SW480 (cell line): Measurements from ENCODE around the gene CLEC10A.
"Not testable (repeated sequence)": the region's sequence is repeated elsewhere in the genome, so short reads cannot be mapped to it uniquely, and the experiment has no call there.

ENCODE experiments used
- DNase-seq: peaks from one replicate; pipeline ENCODE4 v3.0.0-alpha.2; 2016; ENCODE audit warnings: low spot score

The CLEC10A gene, protein sequence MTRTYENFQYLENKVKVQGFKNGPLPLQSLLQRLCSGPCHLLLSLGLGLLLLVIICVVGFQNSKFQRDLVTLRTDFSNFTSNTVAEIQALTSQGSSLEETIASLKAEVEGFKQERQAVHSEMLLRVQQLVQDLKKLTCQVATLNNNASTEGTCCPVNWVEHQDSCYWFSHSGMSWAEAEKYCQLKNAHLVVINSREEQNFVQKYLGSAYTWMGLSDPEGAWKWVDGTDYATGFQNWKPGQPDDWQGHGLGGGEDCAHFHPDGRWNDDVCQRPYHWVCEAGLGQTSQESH

DNA sequence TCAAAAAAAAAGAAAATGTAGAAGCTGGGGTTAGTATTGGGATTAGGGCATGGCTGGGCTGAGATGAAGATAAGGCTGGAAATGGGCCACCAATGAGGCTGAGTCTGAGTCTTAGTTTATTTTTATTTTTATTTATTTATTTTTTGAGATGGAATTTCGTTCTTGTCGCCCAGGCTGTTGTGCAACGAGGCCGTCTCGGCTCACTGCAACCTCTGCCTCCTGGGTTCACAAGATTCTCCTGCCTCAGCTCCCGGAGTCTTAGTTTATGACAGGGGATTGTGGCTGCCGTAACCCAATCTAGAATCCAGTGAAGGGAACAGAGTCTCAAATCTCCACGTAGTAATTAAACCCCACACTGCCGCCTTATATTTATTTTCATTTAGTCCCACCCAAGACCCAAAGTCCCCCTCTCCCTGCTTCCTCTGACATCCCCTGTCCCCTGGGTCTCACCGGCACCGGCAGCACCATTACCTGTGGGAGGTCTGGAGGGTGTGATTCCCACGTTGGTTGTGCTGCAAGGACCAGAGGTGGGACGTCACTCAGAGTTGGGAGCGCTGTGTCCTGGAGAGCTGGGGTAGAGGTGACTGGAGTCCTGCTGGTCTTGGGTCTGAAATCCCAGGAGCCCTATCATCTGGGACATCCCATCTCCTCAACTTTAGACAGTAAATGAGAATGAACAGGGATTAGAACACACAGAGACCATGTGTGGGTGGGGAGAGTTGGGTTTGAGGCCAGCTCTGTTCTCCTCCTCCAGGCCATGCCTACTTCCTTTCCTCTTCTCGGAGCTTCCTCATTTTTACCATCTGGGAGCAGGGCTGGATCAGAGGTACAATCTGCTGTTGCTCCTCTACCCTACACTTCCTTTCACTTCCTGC is at the start of gene CLEC10A:
TSS of gene CLEC10A (minus strand) at position 671 of the 875 bp plus-strand sequence. CDS start 1,439 bp downstream, outside the sequence.
- DNase-seq = no peak

DNA sequence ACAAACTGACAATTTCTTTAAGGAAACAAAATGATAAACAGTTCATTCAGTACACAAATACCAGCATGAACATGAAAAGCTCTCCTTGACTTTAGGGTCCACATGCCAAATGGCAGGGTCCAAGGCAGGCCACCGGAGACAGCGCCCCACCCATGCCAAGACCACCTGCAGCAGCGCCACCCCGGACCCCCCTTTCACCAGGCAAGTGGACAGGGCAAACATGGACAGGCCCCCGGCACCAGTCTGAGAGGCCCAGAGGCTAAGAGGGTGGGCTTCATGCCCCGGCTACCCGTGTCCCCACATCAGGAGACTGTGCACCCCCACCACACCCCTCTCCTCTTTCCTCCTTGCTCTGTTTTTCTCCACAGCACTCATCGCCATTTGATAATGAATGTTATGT is 49.3 kb upstream of the CLEC10A start:
- DNase-seq = no peak

DNA sequence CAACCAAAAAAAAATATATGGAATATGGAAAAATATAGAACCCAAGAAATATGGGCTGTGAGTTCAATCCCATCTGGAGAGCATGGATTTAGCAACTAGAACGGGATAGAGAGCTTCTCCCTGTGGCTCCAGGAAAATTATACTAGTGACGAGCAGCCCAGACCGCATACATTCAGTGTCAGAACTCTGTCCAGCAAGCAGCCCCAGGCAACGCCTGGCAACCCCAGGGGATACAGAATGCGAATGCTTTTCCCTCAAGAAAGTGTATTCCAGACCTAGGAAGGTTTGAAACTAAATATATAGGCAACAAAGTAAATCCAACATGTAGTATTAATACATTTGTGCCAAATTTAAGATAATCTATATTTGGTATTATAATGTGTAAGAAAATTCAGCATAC is 48.1 kb upstream of the CLEC10A start:
- DNase-seq = no peak

DNA sequence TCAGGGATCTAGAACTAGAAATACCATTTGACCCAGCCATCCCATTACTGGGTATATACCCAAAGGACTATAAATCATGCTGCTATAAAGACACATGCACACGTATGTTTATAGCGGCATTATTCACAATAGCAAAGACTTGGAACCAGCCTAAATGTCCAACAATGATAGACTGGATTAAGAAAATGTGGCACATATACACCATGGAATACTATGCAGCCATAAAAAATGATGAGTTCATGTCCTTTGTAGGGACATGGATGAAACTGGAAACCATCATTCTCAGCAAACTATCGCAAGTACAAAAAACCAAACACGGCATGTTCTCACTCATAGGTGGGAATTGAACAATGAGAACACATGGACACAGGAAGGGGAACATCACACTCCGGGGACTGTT is 47.5 kb upstream of the CLEC10A start:
- DNase-seq = not testable (repeated sequence)

DNA sequence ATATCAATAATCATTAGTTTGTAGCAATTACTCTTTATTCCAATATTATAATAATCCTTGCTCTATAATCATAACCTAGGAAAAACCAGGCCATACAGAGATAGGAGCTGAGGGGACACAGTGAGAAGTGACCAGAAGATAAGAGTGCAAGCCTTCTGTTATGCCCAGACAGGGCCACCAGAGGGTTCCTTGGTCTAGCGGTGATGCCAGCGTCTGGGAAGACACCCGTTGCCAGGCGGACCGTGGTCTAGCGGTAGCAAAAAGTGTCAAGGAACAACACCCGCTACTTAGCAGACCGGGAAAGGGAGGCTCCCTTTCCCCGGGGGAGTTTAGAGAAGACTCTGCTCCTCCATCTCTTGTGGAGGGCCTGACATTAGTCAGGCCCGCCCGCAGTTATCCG is 46.3 kb upstream of the CLEC10A start:
- DNase-seq = not testable (repeated sequence)

DNA sequence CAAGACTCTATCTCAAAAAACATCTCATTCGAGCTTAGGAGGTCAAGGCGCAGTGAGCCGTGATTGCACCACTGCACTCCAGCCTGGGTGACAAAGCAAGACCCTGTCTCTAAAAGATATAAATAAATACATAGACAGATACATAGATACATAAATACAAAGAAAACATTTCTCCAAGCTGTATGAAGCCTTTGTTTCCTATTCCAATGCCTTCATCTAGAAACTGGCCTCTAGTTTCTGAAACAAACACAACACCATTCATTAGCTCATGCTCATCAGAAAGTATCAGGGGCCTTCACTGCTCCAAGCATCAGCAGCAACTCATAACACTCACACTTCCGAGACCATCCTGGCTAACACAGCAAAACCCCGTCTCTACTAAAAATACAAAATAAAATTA is 44.9 kb upstream of the CLEC10A start:
- DNase-seq = no peak

DNA sequence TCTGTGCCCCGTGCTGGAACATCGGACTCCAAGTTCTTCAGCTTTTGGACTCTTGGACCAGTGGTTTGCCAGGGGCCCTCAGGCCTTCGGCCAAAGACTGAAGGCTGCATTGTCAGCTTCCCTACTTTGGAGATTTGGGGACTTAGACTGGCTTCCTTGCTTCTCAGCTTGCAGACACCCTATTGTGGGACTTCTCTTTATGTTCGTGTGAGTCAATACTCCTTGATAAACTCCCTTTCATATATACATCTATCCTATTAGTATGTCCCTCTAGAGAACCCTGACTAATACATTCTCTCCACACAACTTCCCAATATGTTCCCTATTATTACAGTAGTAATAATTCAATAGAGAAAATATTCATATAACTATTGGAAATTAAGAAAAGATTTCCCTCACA is 43.8 kb upstream of the CLEC10A start:
- DNase-seq = no peak

DNA sequence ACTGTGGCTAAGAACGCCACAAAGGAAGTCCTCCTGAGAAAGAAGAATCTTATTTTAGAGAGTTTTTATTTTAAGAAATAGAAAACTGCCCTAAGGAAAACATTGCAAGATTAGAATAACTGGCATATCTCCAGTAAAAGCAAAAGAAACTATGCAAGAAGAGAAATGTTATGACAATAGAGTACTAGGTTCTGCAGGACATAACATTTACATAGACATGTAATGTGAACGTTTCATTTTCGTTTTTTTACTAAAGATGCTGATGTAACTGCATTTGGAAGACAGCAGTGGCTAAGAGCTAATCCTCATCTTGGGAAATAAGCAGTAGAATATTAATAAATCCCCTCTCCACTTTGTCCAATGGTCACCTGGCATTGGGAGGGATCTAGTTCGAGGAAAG is 42.3 kb upstream of the CLEC10A start:
- DNase-seq = no peak

DNA sequence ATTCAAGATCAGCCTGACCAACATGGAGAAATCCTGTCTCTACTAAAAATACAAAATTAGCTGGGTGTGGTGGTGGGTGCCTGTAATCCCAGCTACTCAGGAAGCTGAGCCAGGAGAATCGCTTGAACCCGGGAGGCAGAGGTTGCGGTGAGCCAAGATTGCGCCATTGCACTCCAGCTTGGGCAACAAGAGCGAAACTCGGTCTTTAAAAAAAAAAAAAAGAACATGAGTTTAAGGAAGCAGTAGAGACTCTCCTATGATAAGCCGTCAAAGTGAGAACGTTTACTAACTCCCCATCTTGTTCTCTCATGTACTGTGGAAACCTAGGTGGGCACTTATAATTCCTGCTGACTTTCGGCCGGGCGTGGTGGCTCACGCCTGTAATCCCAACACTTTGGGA is 40.6 kb upstream of the CLEC10A start:
- not testable (repeated sequence) for DNase-seq

DNA sequence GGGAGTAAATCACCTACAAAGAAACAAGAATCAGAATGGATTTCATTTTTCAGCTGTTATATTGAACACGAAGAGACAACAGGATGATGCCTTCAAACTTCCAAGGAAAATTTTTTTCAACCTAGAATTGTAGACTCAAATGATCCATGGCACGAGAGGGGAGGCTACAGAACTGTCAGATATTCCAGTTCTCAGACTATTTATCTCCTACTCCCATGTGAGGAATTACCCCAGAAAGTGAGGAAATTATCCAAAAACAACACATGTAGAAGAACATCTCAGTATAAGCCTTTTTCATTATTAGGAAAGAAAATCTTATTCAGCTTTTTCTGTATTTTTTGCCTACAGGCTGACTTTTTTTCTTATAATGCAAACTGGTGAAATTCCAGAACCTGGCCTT is 40.1 kb upstream of the CLEC10A start:
- no peak for DNase-seq

DNA sequence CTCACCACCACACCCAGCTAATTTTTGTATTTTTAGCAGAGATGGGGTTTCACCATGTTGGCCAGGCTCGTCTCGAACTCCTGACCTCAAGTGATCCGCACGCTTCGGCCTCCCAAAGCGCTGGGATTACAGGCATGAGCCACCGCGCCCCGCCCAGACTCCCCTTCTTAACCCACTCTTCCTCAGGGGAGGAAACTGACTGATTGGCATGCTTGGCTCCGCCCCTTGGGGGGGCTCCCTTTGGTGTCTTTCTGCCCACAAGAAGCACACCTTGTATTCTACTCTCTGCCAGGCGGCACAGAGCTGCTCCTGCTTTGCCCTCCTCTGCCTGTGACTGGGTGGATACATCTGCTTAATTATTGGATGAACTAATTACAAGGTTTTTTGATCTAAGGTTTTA is 39.3 kb upstream of the CLEC10A start:
- no peak for DNase-seq

DNA sequence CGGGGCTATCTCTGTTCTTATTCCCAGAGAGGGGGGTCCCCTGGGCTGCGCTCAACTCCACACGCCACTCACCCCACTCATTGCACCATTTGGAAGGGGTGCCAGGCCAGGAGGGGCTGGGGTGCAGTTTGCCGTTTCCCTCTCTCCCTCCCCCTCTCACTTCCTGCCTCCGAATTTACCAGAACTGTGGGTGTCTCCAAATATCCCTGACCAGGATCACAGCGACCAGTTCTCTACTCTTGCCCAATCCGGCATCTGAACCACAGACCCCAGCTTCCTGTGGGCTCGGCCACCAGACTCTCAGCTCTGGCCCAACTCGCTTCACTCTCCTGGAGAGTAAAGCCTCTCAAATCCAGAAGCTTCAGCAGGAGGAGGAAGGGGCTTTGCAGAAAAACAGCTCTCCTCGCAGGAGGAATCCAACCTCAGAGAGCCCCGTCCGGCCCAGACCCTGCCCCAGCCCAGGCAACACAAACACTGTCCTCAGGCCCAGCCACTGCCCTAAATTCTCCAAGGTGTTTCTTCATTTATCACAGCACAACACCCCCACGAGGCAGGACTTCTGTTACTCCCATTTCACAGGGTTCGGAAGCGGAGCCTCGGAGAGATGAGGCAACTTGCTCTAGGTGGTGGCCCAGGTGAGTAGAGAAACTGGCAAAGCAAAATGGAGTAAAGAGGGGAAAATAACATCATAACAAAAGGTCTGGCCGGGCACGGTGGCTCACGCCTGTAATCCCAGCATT is 35.0 kb upstream of the CLEC10A start:
- DNase-seq = no peak

DNA sequence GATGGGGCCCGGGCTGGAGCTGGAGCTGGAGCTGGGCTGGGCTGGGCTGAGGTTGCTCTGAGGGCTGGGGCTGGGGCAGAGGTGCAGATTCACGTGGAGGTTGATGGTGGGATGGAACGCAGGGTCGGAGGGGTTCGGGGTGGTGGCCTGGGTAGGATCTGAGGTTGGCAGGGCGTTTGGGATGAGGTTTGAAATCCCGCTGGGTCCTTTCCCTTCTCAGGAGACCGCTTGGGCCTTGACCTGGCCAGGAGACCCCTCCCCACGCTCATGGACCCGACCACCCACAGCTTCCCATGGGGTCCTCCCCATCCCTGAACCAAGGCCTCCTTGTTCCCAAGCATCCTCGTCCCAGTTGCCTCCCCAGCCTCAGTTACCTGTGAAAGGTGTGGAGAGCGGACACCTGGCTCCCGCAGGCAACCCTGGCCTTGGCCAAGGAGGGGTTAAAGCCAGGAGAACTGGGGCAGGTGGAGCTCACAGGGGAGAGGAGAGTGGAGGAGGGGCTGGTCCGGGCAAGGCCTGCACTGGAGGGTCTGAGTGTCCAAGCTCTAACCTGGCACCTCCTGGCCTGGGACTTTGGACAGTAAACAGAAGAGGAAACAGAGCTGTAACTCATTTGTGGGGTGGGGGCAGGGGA is 34.3 kb upstream of the CLEC10A start, which contains the start of gene ASGR2:
TSS of gene ASGR2 (minus strand) at position 582 of the 634 bp plus-strand sequence. CDS start 582 bp downstream, outside the sequence.
- no peak for DNase-seq

DNA sequence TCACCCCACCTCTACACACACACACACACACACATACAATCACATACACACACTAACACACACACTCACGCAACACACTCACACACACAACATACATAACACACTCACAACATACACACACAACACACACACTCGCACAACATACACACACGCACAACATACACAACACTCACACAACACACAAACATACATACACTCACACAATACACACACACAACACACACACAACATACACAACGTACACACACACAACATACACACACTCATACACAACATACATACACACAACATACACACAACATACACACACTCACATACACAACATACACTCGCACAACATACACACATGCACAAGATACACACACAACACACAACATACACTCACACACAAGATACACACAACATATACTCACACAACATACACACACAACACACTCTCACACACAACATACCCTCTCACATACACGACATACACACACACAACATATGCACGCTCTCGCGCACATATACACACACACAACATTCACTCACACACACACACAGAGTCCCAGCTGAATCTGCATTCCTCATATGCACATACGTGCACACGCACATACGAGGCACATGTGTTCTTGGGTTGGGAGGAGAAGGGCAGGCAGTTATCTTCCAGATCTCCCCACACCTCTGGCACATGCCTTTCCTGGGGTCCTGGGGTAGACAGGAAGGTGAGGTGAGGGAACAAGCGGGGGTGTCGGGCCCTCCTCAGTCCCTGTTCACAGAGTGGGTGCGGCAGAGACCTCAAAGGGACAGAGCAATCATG is 33.4 kb upstream of the CLEC10A start:
- DNase-seq = no peak

DNA sequence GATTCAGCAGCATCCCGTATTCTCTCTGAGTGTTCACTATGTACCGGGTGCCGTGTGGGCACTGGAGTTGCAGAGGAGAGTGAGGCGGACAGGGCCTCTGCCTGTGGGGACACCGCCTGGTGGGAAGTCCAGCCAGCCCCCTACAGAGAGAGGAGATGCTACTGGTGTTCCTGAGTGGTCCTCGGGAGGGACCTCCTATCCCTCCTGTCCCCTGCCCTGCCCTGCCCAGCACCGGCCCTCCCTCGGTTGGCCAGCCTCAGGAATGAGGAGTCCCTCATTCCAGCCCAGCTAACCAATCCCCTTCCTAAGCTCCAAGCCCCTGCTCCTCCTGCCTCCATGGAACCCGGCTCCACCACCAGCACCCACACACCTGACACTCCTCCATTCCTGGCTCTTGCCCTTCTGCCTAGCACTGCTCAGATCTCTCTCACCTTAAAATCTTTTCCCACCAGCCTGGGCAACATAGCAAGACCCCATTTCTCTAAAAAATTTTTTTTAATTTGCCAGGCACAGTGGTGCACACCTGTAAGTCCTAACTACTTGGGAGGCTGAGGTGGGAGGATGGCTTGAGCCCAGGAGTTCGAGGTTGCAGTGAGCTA is 32.6 kb upstream of the CLEC10A start:
- no peak for DNase-seq

DNA sequence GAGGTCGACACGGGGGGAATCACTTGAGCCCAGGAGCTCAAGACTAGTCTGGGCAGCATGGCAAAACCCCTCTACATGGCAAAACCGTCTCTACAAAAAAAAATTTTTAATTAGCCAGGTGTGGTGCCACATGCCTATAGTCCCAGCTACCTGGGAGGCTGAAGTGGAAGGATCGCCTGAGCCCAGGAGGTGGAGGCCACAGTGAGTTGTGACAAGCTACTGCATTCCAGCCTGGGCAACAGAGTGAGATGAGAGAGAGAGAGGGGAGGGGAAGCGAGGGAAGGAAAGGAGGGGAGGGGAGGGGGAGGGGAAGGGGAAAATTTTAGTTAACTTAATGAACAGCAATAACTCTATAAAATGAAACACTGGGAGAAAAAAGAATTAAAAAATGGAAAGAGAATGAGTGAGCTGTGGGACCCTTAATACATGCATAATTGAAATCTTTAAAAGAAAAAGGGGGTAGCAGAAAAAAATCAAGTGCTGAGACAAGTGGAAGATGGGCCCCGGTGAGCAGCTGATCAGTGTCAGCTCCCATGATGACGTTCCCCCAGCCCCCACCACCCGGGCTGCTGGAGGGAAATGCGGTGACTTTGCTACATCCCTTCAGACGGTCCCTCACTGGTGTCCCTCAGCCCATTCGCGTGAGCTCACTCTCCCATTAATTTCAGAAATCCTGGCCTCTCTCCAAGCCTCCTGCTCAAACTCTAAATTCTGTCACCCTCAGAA is 31.9 kb upstream of the CLEC10A start:
- no peak for DNase-seq

DNA sequence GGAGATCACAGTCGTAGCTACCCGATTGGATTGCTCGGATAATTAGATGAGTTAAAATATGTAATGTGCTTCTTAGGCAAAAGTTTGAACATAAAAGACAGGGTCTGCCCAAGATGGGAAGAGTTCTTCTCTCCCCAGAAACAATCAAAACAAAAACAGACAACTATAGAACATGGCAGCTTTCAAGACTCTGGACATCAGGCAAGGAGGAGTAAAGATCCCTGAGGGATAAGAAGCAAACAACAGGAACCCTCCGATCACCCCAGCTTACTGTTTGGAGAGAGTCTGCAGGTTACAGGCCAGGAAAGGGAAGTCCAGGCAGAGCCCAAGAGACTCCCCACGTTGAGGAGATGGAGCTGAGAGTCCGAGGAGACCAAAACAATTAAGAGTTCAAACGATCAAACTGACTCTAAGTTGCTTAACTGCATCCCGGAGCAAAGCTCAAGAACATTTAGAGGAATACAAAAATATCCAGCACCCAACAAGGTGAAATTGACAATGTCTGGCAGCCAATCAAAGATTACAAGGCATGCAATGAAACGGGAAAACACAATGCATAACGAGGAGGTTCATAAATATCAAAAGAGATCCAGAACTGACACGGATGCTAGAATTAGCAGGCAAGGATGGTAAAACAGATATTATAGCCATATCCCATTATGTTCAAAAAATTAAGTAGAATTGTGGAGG is 30.7 kb upstream of the CLEC10A start:
- no peak for DNase-seq

DNA sequence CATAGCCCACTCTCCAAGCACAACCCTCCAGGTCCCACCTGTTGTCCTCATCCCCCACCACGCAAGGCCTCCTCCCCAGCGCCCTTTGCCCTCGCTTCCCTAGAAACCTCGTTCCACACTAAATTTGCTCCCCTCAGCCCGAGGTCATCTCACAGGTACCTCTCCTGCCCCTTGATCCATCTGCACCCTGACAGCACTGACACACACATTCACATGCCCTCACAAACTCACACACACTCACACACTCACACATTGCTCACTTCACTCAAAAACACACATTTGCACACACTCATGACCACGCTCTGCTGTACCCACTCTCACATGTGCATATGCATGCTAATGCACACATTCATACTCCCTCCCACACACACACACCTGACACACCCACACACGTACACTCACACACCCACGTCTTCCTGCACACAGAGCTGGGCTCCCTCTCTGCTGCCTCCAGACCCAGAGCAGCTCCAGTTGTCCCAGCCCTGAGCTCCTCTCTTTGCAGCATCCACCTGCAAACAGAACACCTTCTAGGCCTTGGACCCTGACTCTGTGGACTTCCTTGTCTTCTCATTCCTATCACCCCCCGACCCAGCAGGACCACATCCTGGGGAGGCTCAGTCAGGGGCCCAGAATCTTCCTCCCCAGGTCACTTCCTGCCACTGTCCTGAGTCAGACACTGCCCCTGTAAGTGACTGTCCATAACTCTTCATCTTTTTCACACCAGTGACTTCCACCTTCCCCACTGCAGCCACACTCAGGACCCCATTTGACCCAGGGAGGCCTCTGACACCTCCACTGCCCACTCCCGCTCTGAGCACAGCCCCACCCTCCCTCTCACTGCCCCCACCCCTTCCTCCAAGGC is 29.6 kb upstream of the CLEC10A start:
- DNase-seq = no peak

DNA sequence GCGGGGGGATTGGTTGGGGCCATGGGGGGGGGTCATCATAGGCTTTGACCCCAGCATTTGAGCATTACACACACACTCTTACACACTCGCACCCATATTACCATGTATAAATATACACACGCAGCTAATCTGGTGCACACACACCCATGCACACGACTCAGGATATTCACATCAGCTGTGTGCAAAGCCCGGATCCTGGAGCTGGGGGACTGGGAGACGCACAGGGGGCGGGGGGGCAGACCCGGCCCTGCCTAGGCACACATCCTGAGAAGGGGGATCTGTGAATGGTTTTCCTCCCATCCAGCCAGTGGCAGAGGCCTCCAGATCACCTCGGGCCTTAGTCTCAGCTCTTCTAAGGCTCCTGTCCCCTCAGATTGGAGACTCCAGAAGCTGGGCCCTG is 28.9 kb upstream of the CLEC10A start:
- no peak for DNase-seq
